GM12878 (cell line): ENCODE data around the gene SYK. TPM values are rescaled to one million over a fixed set of nuclear protein-coding genes. Genes with fewer than 3 reads are reported as not detected.

Experiments used
- ASH2L ChIP-seq: fragments of 300-600, 200-600 bp; sonication (generic); IDR thresholded peaks from 2 replicates; pipeline ENCODE4 v1.6.1; 2017; ENCODE audit warnings: low read depth, mild to moderate bottlenecking, borderline replicate concordance
- CBFB ChIP-seq: IDR thresholded peaks from 2 replicates; pipeline ENCODE4 v1.6.1; 2016; ENCODE audit warnings: antibody characterized with exemption, low read depth
- GATAD2B ChIP-seq: fragments of 450-650 bp; conservative IDR thresholded peaks from 2 replicates; pipeline ENCODE4 v1.6.1; 2017; ENCODE audit warnings: low read depth, mild to moderate bottlenecking, moderate library complexity
- HDGF ChIP-seq: fragments of 450-650 bp; IDR thresholded peaks from 2 replicates; pipeline ENCODE4 v1.6.1; 2016; ENCODE audit warnings: antibody characterized with exemption
- IKZF2 ChIP-seq, 2 experiments: fragments of 450-650 bp; IDR thresholded peaks; 2 replicates each; pipeline ENCODE4 v1.6.1; 2017; ENCODE audit warnings: mild to moderate bottlenecking in 2 of 2, moderate library complexity in 2 of 2
- MYB ChIP-seq: fragments of 150-350 bp; IDR thresholded peaks from 2 replicates; pipeline ENCODE4 v1.6.1; 2014; ENCODE audit warnings: mild to moderate bottlenecking, low read depth, low read length, borderline replicate concordance
- NFIC ChIP-seq: IDR thresholded peaks from 2 replicates; pipeline ENCODE4 v1.6.1; 2012; ENCODE audit warnings: low read depth, mild to moderate bottlenecking, inconsistent platforms, low read length, moderate library complexity
- NR2C1 ChIP-seq: fragments of 450-650 bp; IDR thresholded peaks from 2 replicates; pipeline ENCODE4 v1.6.1; 2017; ENCODE audit warnings: antibody characterized with exemption, mild to moderate bottlenecking, moderate library complexity
- NR2F1 ChIP-seq: fragments of 450-650 bp; conservative IDR thresholded peaks from 2 replicates; pipeline ENCODE4 v1.6.1; 2017; ENCODE audit warnings: mild to moderate bottlenecking
- PAX5 ChIP-seq: IDR thresholded peaks from 2 replicates; pipeline ENCODE4 v1.6.1; 2011; ENCODE audit warnings: low read depth, low read length, borderline replicate concordance
- PAX8 ChIP-seq: fragments of 450-650 bp; IDR thresholded peaks from 2 replicates; pipeline ENCODE4 v1.6.1; 2017; ENCODE audit warnings: mild to moderate bottlenecking, moderate library complexity
- PKNOX1 ChIP-seq: fragments of 450-650 bp; IDR thresholded peaks from 2 replicates; pipeline ENCODE4 v1.6.1; 2016; ENCODE audit warnings: mild to moderate bottlenecking
- PML ChIP-seq: IDR thresholded peaks from 2 replicates; pipeline ENCODE4 v1.6.1; 2012; ENCODE audit warnings: low read length, inconsistent platforms
- POLR2AphosphoS2 ChIP-seq: IDR thresholded peaks from 2 replicates; pipeline ENCODE4 v1.6.1; 2011; ENCODE audit warnings: low read depth, mild to moderate bottlenecking, low read length, improper control_type of control experiment, moderate library complexity
- RAD21 ChIP-seq: IDR thresholded peaks from 2 replicates; pipeline ENCODE4 v1.6.1; 2011; ENCODE audit warnings: mild to moderate bottlenecking, low read depth, low read length, moderate library complexity; ENCODE audit not compliant: insufficient read depth
- RAD51 ChIP-seq: fragments of 450-650 bp; IDR thresholded peaks from 2 replicates; pipeline ENCODE4 v1.6.1; 2016; ENCODE audit warnings: moderate library complexity, mild to moderate bottlenecking, inconsistent platforms
- RUNX3 ChIP-seq: IDR thresholded peaks from 2 replicates; pipeline ENCODE4 v1.6.1; 2012; ENCODE audit warnings: low read length, inconsistent platforms
- SMC3 ChIP-seq: IDR thresholded peaks from 2 replicates; pipeline ENCODE4 v1.6.1; 2011; ENCODE audit warnings: low read length, improper control_type of control experiment, borderline replicate concordance
- SP1 ChIP-seq: IDR thresholded peaks from one replicate; pipeline ENCODE4 v1.6.1; 2011; ENCODE audit warnings: low read depth, low read length
- TBL1XR1 ChIP-seq: IDR thresholded peaks from 2 replicates; pipeline ENCODE4 v1.6.1; 2012; ENCODE audit warnings: low read depth, low read length, improper control_type of control experiment
- ZBTB11 ChIP-seq: fragments of 450-650 bp; formaldehyde crosslinking; IDR thresholded peaks from 2 replicates; pipeline ENCODE4 v1.5.0; 2022; ENCODE audit warnings: mild to moderate bottlenecking, missing genetic modification characterization
- ZBTB4 ChIP-seq: fragments of 450-650 bp; formaldehyde crosslinking; IDR thresholded peaks from 2 replicates; pipeline ENCODE4 v1.4.0; 2022; ENCODE audit warnings: mild to moderate bottlenecking, moderate library complexity
- ZNF274 ChIP-seq: IDR thresholded peaks from one replicate; pipeline ENCODE4 v1.8.0; 2011; ENCODE audit not compliant: insufficient read length, insufficient read depth
- polyA plus RNA-seq, 11 experiments: library from polyadenylated mRNA; depleted of rRNA in 4 of 11; unstranded in 6 of 11; stranded (reverse) in 5 of 11; fragments of >200 nt; fragmentation: Nextera tagmentation in 4 of 11; fragmentation: Illumina TruSeq in 1 of 11; extraction: Ambion mirVana in 4 of 11; extraction: Trizol in 1 of 11; gene quantifications; 1 replicate in 1 of 11; 2 replicates in 10 of 11; pipeline versions ENCODE4 v1.2.1 to v1.2.3, GENCODE V29; 2011 to 2016; ENCODE audit warnings: inconsistent platforms in 2 of 11, missing spikeins in 2 of 11, low read depth in 1 of 11
- total RNA-seq, 4 experiments: library from RNA; depleted of rRNA in 3 of 4; stranded (reverse); fragments of >200 nt in 3 of 4; fragmentation: Illumina TruSeq in 1 of 4; extraction: Trizol in 1 of 4; gene quantifications; 2 replicates each; pipeline versions ENCODE4 v1.2.1 to v1.2.3, GENCODE V29; 2013 to 2021

SYK gene
- total and polyA plus RNA-seq, 10 of the 15 experiments (the other 5 are each of a cell fraction or from before 2014, with no cell fraction given): 6.5 to 135 (median 68.8) TPM

- TF ChIP-seq ZBTB4 (CRISPR knock-in tag) (no peak), PKNOX1 (no peak), NFIC (0 out of 2 replicates have a peak, but pooled peaks have one; percentile 29), IKZF2 (IDR thresholded peaks at IDR 0.05) (peak; percentile 63 to 66), RAD51 (no peak), ZNF274 (no peak), SP1 (no peak), POLR2AphosphoS2 (no peak), NR2F1 (no peak), HDGF (no peak), ASH2L (no peak), NR2C1 (no peak), RAD21 (peak; percentile 59), ZBTB11 (no peak), PAX5 (peak; percentile 70; the same call in 1 of the 2 replicates), CBFB (peak; percentile 86), TBL1XR1 (no peak), GATAD2B (0 out of 2 replicates have a peak, but pooled peaks have one; percentile 48), PAX8 (no peak), PML (no peak), SMC3 (peak; percentile 30; the same call in 1 of the 2 replicates), MYB (no peak), RUNX3 (peak; percentile 97)
Measured at GRCh38 chr9:90774682-90775081, 26.9 kb upstream of the SYK start (continued).
